Type B pancreatic cell (in vitro differentiated cells): ENCODE data around the gene SRA1. TPM values are rescaled to one million over a fixed set of nuclear protein-coding genes. Genes with fewer than 3 reads are reported as not detected.

Experiments
- DNase-seq: peaks from one replicate; pipeline ENCODE4 v3.0.0; 2021; ENCODE audit warnings: mixed read lengths; ENCODE audit not compliant: unreplicated experiment; ENCODE audit errors: extremely low spot score
- H3K27ac Mint-ChIP-seq: 2 replicates; pipeline ENCODE4 v1.8.0; 2021; ENCODE audit warnings: mild to moderate bottlenecking, mixed read lengths
- H3K27me3 Mint-ChIP-seq: 2 replicates; pipeline ENCODE4 v1.8.0; 2021; ENCODE audit warnings: mixed read lengths
- H3K36me3 Mint-ChIP-seq: 2 replicates; pipeline ENCODE4 v1.8.0; 2021; ENCODE audit warnings: mixed read lengths
- H3K4me1 Mint-ChIP-seq: one replicate; pipeline ENCODE4 v1.8.0; 2021; ENCODE audit warnings: mixed read lengths; ENCODE audit not compliant: unreplicated experiment
- H3K4me3 Mint-ChIP-seq: 2 replicates; pipeline ENCODE4 v1.8.0; 2021; ENCODE audit warnings: mild to moderate bottlenecking, mixed read lengths
- H3K9me3 Mint-ChIP-seq: 2 replicates; pipeline ENCODE4 v1.8.0; 2021; ENCODE audit warnings: mixed read lengths
- total RNA-seq: library from RNA; stranded (reverse); gene quantifications from 2 replicates; pipeline ENCODE4 v1.2.1, GENCODE V29; 2021; ENCODE audit warnings: low replicate concordance
- TF ChIP-seq, protein P1 (sequence below): fragments of 200-600 bp; sonication (generic); conservative IDR thresholded peaks from 2 replicates; pipeline ENCODE4 v1.5.0; 2021; ENCODE audit warnings: antibody characterized with exemption, mild to moderate bottlenecking

SRA1 gene
- total RNA-seq, 1 donor from 2014 or later, result 36.3 TPM

DNA sequence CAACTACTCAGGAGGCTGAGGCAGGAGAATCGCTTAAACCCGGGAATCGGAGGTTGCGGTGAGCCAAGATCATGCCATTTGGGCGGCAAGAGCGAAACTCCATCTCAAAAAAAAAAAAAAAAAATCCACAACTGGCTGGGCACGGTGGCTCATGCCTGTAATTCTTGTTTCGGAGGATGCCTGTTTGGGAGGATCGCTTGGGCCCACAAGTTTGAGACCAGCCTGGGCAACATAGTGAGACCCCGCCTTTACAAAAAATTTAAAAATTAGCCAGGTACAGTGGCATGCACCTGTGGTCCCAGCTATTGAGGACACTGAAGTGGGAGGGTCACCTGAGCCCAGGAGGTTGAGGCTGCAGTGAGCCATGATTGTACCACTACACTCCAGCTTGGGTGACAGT is 11.7 kb downstream of the SRA1 start:
- DNase-seq, result no peak
- Mint-ChIP-seq H3K27me3 (no peaks in the 10 kb centered on the region), H3K27ac (peak overlapping the region; percentile 86), H3K36me3 (peaks cover 11% of the 10 kb centered on the region), H3K9me3 (no peaks in the 10 kb centered on the region), H3K4me3 (no peak overlapping the region), H3K4me1 (peaks cover 13% of the 10 kb centered on the region)
- TF ChIP-seq, protein P1, sequence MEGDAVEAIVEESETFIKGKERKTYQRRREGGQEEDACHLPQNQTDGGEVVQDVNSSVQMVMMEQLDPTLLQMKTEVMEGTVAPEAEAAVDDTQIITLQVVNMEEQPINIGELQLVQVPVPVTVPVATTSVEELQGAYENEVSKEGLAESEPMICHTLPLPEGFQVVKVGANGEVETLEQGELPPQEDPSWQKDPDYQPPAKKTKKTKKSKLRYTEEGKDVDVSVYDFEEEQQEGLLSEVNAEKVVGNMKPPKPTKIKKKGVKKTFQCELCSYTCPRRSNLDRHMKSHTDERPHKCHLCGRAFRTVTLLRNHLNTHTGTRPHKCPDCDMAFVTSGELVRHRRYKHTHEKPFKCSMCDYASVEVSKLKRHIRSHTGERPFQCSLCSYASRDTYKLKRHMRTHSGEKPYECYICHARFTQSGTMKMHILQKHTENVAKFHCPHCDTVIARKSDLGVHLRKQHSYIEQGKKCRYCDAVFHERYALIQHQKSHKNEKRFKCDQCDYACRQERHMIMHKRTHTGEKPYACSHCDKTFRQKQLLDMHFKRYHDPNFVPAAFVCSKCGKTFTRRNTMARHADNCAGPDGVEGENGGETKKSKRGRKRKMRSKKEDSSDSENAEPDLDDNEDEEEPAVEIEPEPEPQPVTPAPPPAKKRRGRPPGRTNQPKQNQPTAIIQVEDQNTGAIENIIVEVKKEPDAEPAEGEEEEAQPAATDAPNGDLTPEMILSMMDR, result no peak

DNA sequence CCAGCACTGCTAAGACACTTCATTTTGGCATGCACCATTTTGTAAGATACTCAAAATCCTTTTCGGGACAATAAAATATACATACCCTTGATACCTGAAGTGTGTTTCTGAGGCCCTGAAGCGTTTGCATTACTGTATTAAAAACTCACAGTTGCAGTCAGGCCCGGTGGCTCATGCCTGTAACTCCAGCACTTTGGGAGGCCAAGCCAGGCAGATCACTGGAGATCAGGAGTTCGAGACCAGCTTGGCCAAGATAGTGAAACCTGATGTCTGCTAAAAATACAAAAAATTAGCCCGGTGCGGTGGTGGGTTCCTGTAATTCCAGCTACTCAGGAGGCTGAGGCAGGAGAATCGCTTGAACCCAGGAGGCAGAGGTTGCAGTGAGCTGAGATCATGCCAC is 12.3 kb downstream of the SRA1 start:
- Mint-ChIP-seq H3K27ac (no peak overlapping the region), H3K27me3 (no peaks in the 10 kb centered on the region), H3K4me3 (no peak overlapping the region), H3K9me3 (no peaks in the 10 kb centered on the region), H3K36me3 (peaks cover 11% of the 10 kb centered on the region), H3K4me1 (peaks cover 13% of the 10 kb centered on the region)
- TF ChIP-seq, protein P1, result no peak
- DNase-seq, result no peak

DNA sequence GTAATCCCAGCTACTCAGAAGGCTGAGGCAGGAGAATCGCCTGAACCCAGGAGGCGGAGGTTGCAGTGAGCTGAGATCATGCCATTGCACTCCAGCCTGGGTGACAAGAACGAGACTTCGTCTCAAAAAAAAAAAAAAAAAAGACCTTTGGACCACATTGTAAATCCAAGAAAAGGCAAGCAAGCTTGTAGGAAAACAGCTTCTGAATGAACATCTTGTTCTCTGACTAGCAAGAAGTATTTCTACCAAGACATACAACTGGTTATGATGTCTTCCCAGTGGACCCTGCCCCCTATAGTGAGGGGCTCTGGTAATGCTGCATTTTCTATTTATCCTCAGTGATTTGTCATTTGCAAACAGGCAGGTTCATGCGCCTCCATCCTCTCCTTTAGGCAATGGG is 14.3 kb downstream of the SRA1 start:
- TF ChIP-seq, protein P1, result no peak
- Mint-ChIP-seq H3K4me1 (peaks cover 1% of the 10 kb centered on the region), H3K36me3 (peaks cover 11% of the 10 kb centered on the region), H3K27me3 (no peaks in the 10 kb centered on the region), H3K27ac (no peak overlapping the region), H3K4me3 (no peak overlapping the region), H3K9me3 (no peaks in the 10 kb centered on the region)
- DNase-seq, result no peak

DNA sequence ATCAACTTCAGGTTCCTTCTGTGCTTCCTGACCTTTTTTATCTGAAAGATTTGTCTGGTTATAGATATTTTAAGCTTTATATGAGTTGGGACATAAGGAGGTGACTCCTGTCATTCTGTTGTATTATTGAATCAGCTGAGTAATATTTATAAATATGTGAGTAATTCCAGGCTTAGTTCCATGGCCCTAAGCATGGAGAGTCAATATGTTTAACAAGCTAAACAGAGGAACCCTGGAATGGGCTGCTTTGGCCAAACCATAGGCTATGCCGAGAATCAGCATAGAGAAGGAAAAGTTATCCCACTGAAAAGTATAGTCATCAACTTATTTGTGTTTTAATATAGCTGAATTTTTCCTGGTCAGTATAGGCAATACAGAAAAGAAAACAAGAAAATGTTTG is 17.0 kb downstream of the SRA1 start:
- TF ChIP-seq, protein P1, result no peak
- Mint-ChIP-seq H3K36me3 (peaks cover 16% of the 10 kb centered on the region), H3K27ac (no peak overlapping the region), H3K4me3 (no peak overlapping the region), H3K9me3 (no peaks in the 10 kb centered on the region), H3K27me3 (no peaks in the 10 kb centered on the region), H3K4me1 (no peaks in the 10 kb centered on the region)
- no peak for DNase-seq

DNA sequence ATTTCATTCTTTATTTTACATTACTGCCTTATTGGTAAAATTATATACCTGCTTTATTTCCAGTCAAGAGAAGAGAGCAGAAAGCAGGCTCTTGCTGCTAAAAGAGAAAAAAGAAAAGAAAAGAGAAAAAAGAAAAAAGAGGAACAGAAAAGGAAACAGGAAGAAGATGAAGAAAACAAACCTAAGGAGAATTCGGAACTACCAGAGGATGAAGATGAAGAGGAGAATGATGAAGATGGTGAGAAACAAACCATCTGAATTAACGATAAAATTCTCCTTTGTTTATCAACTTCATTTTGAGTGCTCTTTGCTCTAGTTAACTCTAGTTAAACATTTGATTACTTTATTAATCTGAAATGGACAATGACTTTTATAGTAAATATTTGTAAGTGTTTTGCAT is 33.3 kb downstream of the SRA1 start:
- Mint-ChIP-seq H3K4me3 (no peak overlapping the region), H3K9me3 (no peaks in the 10 kb centered on the region), H3K4me1 (no peaks in the 10 kb centered on the region), H3K27me3 (no peaks in the 10 kb centered on the region), H3K27ac (no peak overlapping the region), H3K36me3 (peaks cover 14% of the 10 kb centered on the region)
- TF ChIP-seq, protein P1, result no peak
- DNase-seq, result no peak

DNA sequence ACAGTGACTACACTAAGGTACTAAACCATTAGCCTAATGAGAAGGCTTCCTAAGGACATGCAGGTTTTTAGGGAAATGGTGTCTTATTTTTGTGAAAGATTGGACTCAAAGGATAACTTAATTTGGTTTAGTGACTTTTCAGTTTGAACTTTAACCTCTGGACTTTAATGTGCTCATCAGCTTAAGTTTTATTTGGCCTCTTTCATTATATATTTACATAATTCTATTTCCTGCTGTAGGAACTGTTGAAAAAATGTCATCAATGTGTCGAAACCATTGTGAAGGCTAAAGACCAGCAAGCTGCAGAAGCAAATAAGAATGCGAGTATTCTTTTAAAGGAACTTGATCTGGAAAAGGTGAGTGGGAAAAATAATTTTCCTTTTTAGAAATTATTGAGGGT is 44.1 kb downstream of the SRA1 start:
- Mint-ChIP-seq H3K27me3 (no peaks in the 10 kb centered on the region), H3K27ac (no peak overlapping the region), H3K4me1 (no peaks in the 10 kb centered on the region), H3K9me3 (no peaks in the 10 kb centered on the region), H3K36me3 (peaks cover 18% of the 10 kb centered on the region), H3K4me3 (no peak overlapping the region)
- TF ChIP-seq, protein P1, result no peak
- DNase-seq, result no peak
